ENCODE measurements around the gene MAD1L1.

The MAD1L1 gene

GRCh38 chr7:2130096-2130375, 102.7 kb downstream of the MAD1L1 start:
- no peak for DNase-seq

GRCh38 chr7:2129323-2130095, 103.2 kb downstream of the MAD1L1 start:
- no peak for DNase-seq

DNA sequence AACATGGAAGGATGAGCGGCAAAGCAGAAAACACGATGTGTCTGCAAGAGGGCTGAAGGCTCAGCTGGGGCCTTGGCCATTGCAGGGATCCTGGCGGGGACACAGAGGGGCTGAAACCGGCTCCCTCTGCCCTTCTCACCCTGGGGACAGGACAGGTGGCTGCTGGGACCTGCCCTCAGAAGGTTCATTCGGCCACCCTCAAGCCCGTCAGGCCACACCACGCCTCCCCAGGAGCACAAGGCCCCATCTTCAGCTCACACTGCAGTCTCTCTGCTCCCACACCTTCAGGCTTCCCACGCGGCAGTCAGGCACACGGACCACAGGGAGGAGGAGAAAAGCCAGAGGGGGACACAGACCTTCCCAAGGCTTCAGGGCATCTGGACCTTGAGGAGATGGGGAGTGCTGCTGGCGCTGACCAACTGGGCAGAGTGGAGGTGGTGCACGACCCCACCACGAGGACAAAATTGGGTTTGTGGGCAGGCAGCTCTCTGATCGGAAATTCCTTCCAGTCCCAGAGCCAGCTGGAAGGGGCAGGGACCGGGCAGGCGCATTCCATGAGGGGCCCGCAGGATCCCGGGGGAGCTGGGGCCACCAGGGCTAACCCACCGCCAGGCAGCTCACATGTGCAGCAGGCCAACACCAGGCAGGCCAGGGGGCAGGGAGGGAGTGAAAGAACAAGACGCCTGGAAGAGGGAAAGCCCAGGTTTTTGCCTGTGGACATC, 104.0 kb downstream of the MAD1L1 start:
- no peak for DNase-seq

DNA sequence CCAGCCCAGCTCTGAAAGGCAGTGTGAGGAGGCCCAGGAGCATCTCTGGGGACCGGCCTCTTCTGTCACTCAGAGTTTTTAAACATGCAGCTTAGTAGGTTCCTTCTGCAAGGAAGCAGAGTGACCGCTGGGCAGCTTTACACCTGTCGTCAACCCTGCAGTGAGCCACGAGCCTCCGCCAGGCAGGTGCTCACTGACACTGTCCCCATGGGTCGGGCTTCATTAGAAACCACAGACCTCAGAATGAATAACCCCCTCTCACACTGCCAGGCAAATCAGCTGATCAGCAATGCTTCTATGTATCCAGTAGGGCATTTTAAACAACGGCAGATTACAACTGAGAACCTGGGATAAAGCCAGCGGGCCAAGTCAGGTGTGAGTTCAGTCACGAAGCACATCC, 106.1 kb downstream of the MAD1L1 start:
- DNase-seq, result no peak

- DNase-seq, result no peak
Observed at GRCh38 chr7:2125931-2126330, 106.8 kb downstream of the MAD1L1 start.

- DNase-seq, result no peak
Observed at GRCh38 chr7:2124604-2125345, 108.0 kb downstream of the MAD1L1 start.

GRCh38 chr7:2123916-2124315, 108.8 kb downstream of the MAD1L1 start:
- DNase-seq, result no peak

DNA sequence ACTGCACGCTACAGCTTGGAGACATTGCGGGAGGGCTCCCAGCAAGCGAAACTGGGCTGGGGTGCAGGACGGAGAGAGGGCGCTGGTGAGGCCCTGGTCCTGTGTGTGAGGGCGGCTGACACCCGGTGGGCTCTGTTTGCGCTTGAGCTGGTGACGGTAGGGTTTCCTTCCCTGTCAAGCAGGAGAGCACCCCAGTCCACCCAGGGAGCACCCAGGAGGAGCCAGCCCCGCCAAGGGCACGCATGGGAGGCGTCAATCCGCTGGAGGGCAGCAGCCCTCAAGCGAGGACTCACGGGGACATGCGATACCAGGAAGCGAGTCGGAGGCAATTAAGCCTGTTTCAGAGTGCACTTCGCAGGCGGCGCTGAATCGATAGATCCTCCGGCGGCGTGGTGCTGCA, 109.4 kb downstream of the MAD1L1 start:
- DNase-seq, result no peak

DNA sequence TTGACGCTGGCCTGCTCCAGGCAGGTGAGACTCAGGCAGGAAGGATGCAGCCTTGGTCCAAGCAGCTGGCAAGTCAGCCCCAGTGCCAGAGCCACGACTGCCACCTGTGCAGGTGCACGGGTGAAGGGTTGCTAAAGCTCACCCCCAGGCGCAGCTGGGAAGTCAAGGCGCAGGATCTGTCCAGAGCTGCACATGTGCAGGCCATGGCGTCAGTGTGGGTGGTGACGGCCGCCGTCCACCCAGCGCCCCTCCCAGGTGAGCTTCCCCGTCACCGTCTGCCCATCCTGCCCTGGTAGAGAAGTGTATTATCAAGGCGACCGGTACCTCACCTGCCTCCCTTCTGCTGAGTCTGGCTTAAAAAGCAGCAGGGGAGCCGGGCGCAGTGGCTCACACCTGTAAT, 110.1 kb downstream of the MAD1L1 start:
- no peak for DNase-seq

GRCh38 chr7:2120841-2121830, 111.6 kb downstream of the MAD1L1 start:
- no peak for DNase-seq

DNA sequence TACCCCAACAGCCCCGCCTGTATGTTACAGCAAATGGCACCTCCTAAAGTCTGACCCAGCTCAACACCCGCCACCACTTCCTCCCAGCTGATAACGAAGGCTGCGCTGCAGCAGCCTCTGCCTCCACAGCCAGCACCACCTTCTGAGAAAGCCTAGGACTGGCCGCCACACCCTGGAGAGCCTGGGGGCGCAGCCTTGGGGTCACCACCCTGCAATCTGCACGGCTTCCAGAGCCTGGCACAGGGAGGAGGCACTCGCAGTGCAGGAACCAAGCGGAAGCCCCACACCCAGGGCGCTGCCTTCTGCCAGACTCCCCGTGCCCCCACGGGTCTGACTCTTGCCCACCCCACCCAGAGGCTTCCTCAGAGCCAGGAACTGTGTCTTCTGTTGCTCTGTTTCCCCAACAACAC, 112.5 kb downstream of the MAD1L1 start:
- no peak for DNase-seq

DNA sequence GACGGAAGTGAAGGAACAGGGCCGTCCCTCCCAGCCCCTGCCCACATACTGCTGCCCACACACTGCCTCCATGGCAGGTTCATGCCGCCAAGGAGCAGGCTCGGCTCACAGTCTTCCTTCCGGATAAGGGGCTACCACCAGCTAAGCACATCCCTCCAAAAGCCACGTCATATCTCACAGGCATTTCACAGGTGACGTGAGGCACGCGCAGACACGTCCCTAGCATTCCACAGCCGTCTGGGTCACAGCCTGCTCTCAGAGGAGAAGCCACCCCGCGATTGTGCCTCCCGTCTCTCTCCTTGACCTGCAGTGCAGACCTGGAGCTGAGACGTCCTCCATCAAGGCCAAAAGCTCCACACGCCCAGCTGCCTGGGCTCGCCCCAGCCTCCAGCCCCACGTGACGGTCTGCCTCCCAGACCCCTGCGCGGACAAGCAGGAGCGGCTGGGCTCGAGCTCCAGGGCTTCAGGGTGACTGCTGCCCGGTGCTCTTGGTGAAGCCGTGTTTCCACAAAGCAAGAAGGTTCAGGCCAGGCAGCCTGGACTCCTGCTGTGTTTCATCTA, 114.0 kb downstream of the MAD1L1 start:
- DNase-seq, result no peak

GRCh38 chr7:2118056-2118455, 114.7 kb downstream of the MAD1L1 start:
- DNase-seq, result no peak

DNA sequence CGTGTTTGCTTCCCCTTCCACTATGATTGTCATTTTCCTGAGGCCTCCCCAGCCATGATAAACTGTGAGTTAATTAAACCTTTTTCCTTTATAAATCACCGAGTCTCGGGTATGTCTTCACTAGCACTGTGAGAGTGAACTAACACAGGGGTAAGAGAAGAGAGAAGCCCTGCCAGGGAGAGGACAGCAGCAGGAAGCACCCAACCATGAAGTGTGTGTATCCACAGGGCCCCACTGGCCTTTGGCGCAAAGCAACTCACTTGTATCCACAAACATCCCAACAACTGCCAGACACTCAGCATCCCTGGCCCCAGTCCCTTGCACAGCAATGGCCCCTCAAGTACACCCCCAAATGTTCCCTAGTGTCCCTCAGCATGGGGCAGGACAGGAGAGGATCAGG, 115.1 kb downstream of the MAD1L1 start:
- no peak for DNase-seq

DNA sequence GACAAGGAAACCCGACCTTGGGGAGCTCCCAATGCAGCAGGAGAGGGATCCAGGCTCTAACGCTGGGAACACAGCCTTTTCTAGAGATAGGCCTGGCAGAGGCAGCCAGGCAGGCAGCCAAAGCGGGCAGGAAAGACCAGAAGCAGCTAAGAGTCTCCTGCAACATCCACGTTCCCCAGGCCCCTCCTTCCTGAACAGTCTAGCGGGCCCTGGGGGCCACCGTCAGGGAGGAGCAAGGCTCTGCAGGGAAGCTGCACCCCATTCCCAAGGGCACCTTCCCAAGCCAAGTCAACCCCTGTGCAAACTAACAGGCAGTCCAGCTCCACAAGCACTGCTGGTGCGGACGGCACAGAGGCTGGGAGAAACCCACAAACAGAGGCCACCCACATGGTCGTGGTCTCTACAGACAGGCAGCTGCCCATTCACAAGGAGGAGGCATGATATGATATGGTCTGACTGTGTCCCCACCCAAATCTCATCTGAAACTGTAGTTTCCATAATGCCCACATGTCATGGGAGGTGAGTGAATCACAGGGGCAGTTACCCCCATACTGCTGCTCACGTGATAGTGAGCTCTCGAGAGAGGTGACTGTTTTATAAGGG, 115.7 kb downstream of the MAD1L1 start:
- no peak for DNase-seq

GRCh38 chr7:2116448-2116810, 116.3 kb downstream of the MAD1L1 start:
- no peak for DNase-seq

- DNase-seq, result no peak
Observed at GRCh38 chr7:2115760-2116447, 116.8 kb downstream of the MAD1L1 start.

DNA sequence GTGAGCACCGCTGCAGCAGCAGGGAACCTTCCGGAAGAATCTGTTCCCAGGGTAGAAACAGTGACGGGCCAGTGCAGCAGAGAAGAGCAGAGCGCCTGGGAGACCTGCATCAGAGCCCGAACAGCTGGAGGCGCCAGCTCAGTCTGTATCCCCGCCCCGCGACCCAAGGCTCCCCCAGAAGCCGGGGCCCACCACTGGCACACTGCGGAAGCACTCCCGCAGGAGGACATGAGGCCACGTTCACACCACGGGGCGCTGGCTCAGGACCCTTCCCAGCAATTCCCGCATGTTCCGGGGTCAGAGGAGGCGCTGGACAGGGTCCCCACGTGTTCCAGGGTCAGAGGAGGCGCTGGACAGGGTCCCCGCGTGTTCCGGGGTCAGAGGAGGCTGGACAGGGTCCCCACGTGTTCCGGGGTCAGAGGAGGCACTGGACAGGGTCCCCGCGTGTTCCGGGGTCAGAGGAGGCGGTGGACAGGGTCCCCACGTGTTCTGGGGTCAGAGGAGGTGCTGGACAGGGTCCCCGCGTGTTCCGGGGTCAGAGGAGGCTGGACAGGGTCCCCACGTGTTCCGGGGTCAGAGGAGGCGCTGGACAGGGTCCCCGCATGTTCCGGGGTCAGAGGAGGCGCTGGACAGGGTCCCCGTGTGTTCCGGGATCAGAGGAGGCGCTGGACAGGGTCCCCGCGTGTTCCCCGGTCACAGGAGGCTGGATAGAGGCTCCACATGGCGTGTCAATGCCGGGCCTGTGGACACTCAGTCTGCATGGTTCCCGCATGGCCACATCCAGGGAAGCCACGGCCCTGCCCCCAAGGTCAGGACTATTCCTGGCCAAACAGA, 117.6 kb downstream of the MAD1L1 start:
- no peak for DNase-seq

DNA sequence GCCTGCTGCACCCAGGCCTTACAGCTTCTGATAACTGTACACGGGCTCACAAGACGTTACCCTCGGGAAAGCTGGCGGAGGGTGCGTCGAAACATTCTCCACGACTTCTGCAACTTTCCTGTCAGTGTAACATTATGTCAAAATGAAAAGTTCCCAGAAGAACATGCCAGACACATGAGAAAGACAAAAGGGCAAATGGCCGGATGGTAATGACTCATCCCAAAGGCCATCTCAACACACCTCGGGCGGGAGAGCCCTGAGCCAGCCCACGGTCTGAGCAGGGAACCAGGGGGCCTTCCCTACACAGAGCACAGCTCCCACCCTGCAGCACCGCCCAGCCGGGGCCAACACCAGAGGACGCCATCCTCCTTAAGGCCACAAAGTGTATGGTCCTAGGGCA, 118.7 kb downstream of the MAD1L1 start:
- no peak for DNase-seq
